GM20000 (cell line): ENCODE data around the gene HRG.
"Not testable (repeated sequence)": the region's sequence is repeated elsewhere in the genome, so short reads cannot be mapped to it uniquely, and the experiment has no call there.

ENCODE experiments used
- DNase-seq: peaks from one replicate; pipeline ENCODE4 v3.0.0; 2012; ENCODE audit warnings: low spot score
- CTCF ChIP-seq: IDR thresholded peaks from 2 replicates; pipeline ENCODE4 v1.5.1; 2012; ENCODE audit warnings: mild to moderate bottlenecking, control low read depth; ENCODE audit errors: extremely low read depth, missing control alignments

Gene HRG

DNA sequence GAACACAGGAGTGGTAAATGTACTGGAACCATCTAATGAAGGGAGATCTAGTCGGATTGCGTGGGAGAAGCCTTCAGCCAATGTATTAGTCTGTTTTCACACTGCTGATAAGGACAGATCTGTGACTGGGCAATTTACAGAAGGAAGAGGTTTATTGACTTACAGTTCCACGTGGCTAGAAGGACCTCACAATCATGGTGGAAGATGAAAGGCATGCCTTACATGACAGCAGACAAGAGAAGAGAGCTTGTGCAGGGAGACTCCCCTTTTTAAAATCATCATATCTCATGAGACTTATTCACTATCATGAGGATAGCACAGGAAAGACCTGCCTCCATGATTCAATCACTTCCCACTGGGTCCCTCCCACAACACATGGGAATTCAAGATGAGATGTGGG is 17.0 kb downstream of the HRG start:
- no peak for TF ChIP-seq CTCF

DNA sequence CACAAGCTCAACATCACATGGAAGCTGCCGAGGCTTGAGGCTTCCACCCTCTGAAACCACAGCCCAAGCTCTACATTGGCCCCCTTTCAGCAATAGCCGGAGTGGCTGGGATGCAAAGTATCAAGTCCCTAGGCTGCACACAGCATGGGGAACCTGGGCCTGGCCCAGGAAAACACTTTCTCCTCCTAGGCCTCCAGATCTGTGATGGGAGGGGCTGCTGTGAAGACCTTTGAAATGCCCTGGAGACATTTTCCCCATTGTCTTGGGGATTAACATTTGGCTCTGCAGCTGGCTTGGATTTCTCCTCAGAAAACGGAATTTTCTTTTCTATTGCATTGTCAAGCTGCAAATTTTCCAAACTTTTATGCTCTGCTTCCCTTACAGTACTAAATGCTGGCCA is 18.2 kb downstream of the HRG start:
- DNase-seq, result no peak
- no peak for TF ChIP-seq CTCF

More for the DNA sequence above, 17.0 kb downstream of the HRG start:
- DNase-seq, result no peak

GRCh38 chr3:186686475-186686874 is 20.7 kb downstream of the HRG start:
- DNase-seq, result not testable (repeated sequence)

GRCh38 chr3:186687120-186687651 is 21.4 kb downstream of the HRG start:
- TF ChIP-seq CTCF, result no peak
- no peak for DNase-seq

DNA sequence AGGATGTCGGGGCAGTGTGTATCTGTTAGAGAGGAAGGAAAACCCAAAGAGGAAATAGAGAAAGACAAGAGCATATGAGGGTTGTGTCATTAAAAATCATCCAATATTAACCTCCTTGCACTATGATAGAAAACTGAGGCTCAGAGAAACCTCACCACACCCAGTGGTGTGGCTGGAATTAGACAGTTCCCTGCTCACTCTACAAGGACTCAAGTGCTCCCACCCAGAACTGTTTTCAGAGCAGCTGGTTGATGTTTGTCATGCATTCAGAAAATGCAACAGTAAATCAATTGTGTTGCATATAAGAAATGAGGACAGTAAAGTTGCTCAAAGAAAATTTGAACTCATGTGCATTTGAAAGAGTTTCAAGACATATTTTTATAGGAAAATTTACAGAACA is 24.5 kb downstream of the HRG start:
- not testable (repeated sequence) for DNase-seq

DNA sequence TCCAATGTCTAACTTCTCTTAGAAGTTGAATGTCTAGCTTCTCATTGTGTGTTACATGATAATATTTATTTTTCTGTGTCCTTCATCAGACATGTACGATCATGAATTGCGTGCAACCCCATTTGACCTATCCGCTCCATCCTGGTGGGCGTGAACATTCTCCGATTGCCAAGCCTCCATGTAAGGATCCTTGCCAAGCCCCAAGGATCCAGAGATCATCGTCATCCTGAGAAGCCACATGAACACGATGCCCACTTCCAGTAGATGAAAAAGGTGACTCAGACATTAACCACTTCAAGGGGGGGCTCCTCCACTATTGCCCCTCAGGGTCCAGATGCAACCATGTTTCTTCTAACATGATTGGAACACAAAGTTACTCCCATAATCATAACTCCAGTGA is 25.9 kb downstream of the HRG start:
- no peak for DNase-seq
- no peak for TF ChIP-seq CTCF

- TF ChIP-seq CTCF, result no peak
- DNase-seq, result no peak
Measured at GRCh38 chr3:186693843-186694242, 28.0 kb downstream of the HRG start.

DNA sequence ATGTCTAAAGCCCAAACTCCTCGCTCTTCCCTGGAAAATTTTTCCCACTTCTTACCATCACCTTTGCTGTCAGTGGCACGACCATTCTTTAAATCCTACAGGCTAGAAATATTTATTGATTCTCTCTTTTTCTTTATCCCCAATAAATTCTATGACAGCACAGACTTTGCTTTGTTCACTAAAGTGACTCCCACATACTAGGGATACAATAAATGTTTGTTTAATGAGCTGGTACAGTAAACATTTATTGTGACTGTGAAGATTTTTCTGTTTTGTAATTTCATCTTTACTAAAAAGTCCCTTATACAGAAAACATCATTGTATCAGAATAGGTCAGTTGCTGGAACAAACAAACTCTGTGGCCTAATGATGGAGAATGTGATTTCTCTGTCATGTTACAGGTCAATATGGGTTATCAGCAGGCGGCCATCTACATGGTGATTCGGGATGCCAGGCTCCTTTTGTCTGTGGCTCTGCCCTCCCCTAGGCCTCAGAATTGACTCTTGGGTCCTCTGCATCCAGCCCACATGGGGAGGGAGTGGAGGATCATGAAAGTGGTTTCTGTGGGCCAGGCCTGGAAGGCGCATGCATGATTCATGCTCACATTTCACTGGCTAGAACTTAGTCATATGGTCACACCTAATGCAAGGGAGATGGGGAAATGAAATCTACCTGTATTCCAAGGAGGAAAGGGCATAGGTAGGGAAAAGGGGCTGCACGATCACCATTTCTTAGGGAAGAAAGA is 28.6 kb downstream of the HRG start:
- no peak for TF ChIP-seq CTCF
- no peak for DNase-seq
